ENCODE measurements around the gene EYA4.

EYA4 gene, protein sequence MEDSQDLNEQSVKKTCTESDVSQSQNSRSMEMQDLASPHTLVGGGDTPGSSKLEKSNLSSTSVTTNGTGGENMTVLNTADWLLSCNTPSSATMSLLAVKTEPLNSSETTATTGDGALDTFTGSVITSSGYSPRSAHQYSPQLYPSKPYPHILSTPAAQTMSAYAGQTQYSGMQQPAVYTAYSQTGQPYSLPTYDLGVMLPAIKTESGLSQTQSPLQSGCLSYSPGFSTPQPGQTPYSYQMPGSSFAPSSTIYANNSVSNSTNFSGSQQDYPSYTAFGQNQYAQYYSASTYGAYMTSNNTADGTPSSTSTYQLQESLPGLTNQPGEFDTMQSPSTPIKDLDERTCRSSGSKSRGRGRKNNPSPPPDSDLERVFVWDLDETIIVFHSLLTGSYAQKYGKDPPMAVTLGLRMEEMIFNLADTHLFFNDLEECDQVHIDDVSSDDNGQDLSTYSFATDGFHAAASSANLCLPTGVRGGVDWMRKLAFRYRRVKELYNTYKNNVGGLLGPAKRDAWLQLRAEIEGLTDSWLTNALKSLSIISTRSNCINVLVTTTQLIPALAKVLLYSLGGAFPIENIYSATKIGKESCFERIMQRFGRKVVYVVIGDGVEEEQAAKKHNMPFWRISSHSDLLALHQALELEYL
- long read RNA-seq, donor 1, result 0 reads
- long read RNA-seq, donor 2, partial matches to known transcripts, result 0 of 2 reads
- long read RNA-seq, donor 2, other reads (novel, unspliced or antisense), result 0 of 2 reads
- long read RNA-seq, donor 3, result 0 reads
- long read RNA-seq, donor 4, partial matches to known transcripts, result 6 of 6 reads
- long read RNA-seq, donor 4, other reads (novel, unspliced or antisense), result 0 of 6 reads
- long read RNA-seq, donor 5, result 0 reads
- long read RNA-seq, donor 6, partial matches to known transcripts, result 0 of 1 reads
- long read RNA-seq, donor 6, other reads (novel, unspliced or antisense), result 0 of 1 reads
- long read RNA-seq, donor 7, result 0 reads
- long read RNA-seq, donor 8, result 0 reads

DNA sequence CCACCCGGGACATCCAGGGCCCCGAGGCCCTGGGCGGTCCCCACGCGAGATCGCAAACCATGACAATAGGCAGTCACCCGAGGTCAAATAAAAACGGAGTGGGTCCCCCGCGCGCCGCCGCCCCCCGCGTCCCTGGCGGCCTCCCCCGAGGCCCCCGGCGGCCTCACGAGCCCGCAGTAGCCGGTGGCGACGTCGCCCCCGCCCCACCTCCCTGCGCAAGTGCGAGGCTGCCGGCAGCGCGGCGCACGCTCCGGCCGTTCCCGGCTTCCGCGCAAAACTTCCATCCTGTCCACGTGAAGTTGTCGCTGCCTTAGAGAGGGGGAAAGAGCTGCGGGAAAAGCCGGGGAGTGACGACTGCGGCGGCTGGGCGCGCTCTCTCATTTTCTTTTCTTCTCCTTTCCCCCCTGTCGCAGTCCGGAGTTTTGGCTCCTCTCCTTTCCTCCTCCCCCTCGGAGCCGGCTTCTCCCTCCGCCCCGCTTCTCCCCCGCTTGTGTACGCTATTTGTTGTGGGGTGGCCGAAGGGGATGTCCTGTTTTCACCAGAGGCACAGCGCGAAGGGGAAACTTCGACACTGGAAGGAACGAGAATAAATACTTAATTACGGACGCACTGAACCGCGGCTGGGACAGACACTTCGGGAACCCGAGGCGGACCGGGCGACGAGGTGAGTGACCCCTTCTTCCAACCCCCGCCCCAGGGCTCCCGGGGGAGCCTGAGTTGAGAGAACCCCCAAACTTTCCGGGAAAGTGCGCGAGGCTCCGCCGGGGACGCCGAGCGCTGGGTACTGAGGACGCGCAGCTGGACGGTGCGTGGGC is at the start of gene EYA4:
Gene EYA4 (plus strand): TSS at position 272 of the 815 bp plus-strand sequence. CDS start 33,424 bp downstream, outside the sequence.
- peak; percentile 78 for DNase-seq

DNA sequence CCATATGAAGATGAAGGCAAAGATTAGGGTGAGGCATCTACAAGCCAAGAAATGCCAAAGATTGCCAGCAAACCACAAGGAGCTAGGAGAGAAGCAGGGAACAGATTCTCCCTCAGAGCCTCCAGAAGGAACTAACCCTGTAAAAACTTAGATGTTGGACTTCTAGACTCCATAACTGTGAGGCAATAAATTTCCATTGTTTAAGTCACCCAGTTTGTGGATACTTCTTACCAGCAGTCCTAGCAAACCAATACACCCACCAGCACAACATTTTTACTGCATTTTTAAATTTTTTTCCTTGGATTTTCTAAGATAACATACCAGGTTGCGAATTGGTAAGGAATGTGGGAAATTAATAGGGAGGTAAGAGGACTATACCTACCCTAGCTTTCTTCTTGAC is 47.8 kb upstream of the EYA4 start:
- DNase-seq, result no peak

DNA sequence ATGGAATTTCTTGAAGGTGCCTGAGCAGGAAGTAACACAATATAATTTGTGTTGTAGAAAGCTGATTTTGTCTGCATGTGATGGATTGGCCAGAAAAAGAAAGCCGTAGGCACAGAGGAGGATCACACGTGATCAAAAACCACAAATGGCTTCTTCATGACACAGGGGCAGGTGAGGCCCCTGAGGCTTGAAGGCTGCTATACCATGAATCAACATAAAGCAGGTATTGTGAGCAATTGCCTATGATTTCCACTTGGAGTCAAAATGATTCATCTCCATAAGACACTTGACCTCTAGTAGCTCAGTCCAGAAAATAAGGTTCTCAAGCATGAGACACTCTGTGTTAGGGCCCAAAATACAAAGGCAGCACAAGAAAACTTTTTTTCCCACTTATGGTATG is 42.4 kb upstream of the EYA4 start:
- DNase-seq, result no peak

DNA sequence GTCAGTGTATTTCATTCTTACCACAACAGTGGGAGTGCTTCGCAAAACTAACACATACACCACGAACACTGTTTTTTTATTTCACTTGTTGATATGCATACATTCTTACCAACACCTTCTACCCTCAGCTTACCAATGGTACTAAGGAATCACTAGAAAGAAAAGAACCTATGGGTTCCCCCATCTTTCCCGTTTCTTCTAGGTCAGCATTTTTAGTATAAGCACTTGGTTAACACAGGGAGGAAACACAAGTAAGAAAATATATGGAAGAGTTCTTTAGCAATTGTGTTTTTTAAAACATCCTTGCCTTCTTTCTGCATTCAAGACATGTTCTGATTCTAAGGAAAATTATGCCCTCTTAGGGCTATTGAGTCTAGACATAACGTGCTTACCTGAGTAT is 39.9 kb upstream of the EYA4 start:
- DNase-seq, result no peak

DNA sequence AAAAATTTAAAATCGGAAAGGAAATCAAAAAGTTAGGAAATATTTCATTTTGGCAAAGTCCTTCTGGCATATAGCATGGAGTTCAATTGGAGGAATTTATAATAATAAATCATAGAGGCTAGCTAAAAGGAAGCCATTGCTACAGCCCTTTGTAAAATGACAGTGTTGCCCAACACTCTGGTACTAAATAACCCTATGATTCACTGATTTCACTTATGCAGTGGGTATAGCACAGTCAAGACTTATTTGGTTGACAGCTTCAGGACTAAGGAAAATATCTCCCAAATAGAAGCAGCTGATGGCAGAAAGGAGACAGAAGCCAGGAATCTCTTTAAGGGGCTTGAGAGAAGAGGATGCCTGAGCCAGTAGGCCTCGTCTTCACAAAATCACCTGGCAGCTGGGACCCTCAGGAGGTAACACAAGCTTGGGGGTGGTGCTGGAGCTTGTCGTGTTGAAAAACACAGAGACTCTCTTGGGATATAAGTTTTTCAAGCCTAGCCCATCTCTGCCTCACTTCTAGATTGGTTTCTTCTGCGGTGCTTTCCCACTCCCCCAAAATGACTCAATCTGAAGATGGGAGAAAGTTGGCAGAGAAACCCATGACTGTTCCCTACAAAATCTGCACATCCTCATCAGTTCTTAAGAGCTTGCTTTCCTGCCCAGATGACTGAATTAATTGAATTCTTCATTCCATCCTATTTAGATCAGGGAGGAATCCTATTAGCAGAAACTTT is 38.4 kb upstream of the EYA4 start:
- no peak for DNase-seq

DNA sequence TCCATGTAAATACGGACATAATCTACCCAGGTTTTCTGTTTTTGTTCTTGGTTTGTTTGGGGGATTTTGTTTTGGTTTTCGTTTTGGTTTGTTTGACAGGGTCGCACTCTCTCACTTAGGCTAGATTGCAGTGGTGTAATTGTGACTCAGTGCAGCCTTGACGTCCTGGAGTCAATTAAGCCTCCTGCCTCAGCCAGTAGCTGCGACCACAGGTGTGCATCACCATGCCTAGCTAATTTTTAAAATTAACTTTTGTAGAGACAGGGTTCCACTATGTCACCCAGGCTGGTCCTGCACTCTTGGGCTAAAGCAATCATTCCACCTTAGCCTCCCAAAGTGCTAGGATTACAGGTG is 37.8 kb upstream of the EYA4 start:
- DNase-seq, result no peak

DNA sequence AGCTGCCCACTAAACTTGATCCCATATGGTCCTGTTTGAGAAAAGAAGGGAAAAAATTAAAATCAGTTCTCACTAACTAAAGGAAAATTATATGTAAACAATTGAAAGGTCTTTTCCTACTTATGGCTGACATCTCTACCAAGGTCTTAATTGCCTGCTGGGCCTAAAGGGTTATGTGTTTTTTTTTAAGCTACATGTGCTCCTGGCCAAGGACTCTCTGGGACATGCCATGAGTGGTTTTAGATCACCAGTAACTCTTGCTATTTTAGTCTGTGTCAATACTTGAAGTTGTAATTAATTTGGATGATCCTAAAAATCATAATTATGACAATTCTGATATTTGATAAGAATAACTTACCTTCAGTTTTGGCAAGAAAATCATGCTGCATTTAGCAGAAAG is 35.9 kb upstream of the EYA4 start:
- no peak for DNase-seq

DNA sequence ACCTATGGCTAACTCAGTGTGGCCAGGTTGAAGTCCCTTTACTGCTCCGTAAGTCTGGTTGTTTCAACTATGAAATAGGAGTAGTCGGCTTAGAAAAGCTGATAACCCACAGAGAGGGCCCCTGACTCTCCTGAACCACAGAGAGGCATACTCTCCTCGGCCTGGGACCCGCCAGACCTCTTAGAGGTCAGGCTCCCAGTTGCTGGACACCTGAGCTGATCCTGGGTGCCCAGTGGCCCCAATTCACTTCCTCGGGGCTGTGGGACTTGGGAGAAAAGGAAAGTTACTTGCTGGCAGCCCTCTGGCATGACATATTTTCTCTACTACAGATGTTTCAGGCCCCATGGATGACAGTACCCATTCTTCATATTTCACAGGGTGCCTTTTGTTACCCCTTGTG is 34.2 kb upstream of the EYA4 start:
- DNase-seq, result no peak

DNA sequence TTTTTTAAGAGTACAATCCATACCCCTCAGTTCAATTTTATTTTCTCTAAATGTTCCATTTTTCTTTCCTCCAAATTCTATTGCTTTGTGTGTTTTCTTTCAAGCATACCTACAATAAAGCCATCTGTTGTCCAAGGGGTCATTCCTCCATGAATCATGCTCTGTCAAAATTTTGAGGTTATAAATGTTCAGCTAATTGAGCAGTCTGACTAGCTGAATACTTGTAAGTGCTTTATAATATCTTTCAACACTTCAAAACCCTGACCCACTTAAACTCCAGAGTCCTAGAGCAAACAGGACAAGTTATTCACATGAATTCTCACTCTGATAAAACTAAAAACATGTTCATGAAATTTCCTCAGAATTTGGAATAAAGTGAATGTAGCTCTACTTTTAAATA is 33.4 kb upstream of the EYA4 start:
- DNase-seq, result no peak

DNA sequence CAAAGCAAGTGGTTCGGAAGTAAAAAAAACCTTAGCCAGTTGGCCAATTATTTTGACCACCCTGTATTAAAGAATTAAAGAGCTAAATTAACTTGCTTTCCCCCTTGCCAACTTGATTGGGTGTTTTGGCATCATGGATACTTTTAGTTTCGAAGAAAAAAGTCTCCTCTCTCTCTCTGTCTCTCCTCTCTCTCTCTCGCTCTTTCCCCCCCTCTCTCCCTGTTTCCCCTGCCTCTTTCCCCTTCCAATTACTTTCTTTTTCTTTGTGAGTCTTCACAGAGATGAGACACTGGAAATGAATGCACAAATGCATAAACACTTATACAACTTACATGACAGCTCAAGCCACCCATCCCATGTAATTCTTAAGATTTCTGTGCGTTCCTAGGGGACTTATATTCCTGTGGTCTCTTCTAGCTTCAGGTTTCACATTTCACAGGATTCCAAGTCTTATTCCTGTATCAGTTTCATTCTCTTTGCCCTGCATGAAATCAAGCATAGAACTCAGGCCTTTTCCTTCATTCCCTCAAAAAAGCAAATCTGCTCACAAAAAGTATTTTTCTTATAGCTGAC is 32.9 kb upstream of the EYA4 start:
- no peak for DNase-seq

DNA sequence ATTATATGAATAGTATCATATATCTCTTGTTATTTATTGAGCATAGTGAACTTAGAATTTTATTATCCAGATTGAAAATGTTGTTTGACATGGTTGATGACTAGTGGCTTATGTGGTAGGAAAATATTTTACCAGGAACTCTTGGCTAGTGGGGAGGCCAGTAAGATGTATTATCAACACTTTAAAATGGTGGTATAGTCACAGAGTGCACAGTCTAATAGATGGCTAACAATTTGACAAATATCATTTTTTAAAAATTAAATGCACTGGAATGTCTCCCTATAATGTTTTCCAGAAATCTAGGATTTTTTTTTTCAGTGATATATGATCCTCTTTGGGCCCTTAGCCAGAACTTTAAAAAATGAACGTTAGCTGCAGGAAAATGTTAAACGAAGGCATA is 26.9 kb upstream of the EYA4 start:
- no peak for DNase-seq

DNA sequence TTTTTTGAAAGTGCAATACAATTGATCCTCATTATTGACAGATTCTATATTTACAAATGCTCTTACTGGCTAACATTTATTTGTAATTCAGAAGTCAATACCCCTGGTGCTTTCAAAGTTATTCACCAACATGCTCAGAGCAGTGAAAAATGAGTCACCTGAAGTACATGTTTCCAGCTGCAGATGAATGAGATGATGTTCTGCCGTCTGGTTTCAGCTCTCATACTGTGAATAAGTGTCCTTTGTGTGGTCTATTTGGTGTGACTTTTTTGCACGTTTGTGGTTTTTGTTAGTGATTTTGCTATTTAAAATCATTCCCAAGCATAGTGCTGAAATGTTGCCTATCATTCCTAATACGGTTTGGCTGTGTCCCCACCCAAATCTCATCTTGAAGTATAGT is 22.3 kb upstream of the EYA4 start:
- DNase-seq, result no peak

DNA sequence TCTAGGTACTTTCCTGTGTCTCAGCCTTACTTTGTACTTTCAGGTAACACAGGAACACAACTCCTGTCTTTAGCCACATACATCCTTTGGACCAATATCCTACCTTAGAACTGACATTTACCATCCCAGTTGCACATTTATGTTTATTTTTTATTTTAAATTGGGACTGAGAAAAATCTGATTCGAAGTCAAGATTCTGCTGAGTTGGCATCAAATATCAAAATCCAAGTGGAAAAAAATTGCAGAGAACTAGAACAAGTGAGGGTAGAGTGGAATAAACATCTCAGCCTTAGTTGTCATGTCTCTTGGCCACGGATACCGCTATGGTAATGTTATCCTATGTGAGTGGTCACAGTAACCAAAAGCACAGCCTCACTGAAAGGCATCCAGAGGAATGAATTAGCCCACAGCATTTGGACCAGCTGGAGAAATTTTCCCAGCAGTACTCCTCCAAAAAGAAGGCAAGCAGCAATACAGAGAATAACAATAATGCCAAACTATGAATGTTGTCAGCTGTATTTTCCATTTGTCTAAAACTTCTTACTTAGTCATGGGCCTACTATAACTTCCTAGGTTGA is 17.6 kb upstream of the EYA4 start:
- no peak for DNase-seq

DNA sequence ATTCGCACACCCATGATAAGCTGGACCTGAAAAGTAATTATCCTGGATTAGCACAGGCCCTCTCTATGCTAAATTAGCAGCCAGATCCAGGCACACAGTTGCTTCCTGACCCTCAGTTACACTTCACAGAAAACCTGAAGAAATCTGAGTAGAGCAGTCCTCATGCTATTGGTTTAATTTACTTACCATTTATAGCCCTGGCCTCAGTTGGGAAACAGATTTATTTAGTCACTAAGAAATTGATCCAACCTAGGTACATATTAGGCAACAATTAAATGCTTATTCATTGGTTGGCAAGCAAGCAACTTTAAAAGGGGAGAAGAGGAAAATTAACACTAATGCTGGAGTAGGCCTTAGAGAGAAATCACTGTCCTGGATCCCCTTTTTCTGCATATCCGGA is 15.6 kb upstream of the EYA4 start:
- no peak for DNase-seq

DNA sequence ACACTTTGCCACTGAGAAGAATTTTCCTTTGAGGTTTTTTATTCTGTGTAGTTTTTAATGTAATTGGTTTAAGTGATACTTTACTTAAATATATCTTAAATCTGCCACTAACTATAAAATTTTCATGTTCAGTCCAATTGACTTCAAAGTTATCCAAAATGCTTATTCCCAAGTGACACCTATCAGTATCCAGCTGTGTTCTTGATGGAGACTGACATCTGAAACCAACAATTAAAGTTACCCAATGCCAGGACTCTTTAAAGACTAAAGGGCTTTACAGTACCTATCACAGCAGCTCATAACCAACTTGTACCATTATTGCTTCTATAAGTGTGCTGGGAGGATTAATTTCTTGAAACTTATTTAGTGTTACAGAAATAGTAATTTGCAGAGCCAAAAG is 13.8 kb upstream of the EYA4 start:
- DNase-seq, result no peak

DNA sequence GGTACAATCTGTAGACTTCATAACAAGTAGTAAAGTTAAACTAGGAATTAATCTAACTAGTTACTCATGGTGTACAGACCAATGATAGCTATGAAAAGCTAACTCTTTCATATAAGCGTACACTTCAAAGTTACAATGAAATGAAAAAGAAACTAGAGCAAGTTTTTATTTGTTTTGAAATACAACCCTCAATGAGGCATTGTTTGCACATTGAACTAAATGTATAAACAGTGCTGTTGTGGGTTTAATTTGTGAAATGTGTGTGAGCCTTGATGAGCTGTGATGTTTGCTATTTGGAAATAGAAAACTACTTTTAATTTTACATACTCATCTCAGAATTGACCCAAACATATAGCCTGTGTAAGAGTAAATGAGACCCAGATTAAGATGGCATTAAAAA is 11.1 kb upstream of the EYA4 start:
- no peak for DNase-seq

DNA sequence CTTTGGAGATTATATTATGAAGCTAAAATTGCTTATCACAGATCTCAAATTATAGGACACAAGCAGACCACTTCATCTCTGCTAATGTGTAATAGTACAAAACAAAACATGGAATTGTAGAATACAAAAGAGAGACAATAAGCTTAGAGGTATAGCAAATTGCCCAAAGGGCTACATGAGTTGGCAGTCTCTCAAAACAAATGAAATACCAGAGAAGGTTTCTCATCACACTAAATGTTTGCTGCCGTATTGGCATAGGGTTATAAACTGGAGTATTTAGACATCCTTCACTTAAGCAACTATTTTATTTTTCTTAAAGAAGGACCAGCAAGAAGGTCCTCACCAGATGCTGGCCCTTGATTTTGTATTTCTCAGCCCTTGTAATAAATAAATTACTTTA is 5.9 kb upstream of the EYA4 start:
- DNase-seq, result no peak

DNA sequence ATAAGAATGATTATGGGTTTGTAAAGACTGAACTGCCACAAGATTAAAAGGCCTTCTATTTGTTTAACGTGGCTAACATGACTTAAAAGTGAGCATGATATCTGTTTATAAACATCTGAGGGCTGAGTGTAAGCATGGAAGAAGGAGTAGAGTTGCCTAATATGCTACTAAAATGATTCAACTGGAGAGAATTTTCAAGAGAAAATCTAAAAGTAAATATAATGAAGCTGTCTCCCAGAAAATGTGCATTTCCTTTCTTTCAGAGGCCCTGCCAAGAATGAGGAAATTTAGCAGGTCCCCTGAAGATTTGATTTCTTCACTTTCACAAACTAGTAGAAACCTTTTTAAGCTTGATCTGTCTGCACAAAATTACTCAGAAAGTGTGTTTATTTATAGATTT is 4.2 kb upstream of the EYA4 start:
- DNase-seq, result no peak

DNA sequence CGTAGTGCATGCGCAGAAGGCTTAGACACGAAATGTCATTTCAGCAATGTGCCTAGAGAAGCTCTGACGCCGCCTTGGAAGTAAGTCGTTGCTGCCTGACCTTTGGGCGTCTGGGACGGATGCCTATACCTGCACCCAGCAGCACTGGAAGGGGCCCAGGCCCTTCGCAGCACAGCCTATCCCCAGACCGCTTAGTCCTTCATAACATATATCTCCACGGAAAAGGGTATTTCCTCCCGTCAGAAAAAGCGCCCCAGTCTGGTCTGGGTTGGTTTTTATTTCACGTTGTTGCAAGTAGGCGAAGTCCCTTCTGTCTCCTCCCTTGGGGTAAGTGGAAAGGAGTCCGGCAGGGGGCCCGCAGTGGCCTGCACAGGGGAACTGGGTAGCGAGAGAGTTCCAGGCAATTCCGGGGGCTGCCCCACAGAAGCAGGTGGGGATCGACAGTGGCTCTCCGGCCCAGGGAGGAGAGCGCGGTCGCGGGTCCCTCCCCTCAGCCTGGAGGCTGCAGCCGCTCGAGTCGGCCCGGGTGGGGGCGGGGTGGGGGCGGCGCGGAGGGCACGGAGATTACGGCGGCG is 559 bp upstream of the EYA4 start:
- DNase-seq, result peak; percentile 75

DNA sequence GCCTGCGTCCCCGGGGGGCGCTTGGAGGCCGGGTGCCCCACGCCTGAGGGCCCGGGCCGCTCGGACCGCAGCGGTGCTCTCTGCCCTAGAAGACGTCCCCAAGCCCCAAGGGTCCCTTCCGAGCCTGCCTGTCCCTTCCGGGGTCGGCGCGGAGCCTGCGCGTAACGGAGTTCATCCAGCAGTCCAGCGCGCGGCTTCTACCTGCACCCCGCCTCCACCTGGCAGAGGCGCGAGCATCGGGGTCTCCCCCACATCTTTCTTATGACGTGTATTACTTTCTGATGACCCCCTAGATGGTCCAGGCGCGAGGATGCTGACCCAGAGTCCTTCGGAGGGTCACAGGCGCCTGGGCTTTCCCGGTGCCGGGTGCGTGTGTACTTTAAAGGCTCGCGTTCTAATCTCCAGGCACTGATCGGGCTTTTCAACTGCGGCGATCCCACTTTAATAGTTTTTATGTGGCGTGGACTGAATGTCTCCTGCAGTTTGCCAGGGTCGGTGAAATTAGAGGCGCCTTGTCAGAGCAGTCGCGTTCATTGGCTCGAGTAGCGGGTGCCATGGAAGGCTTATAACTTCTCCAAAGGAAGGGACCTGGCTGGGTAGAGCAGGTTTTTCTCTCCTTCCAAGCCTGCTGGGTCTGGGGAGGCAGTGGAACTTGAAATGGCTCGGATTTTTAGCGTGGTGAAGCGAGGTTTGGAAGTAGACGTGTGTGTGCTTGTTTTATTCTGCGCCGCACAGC is 912 bp downstream of the EYA4 start:
- DNase-seq, result peak; percentile 87
